Measurements from ENCODE around the gene ANKRD50.

The ANKRD50 gene

GRCh38 chr4:124712372-124713184, at the start of gene ANKRD50:
Gene ANKRD50 (minus strand): TSS chr4:124712732. CDS start chr4:124710511, 2,221 bp downstream.
- peak; percentile 68 for DNase-seq

GRCh38 chr4:124757126-124757525, 44.6 kb upstream of the ANKRD50 start:
- no peak for DNase-seq

GRCh38 chr4:124754681-124755080, 42.1 kb upstream of the ANKRD50 start:
- DNase-seq, result no peak

GRCh38 chr4:124753941-124754581, 41.5 kb upstream of the ANKRD50 start:
- DNase-seq, result no peak

GRCh38 chr4:124749421-124749820, 36.9 kb upstream of the ANKRD50 start:
- DNase-seq, result no peak

GRCh38 chr4:124748965-124749364, 36.4 kb upstream of the ANKRD50 start:
- no peak for DNase-seq

- DNase-seq, result no peak
Measured at GRCh38 chr4:124745985-124746801, 33.7 kb upstream of the ANKRD50 start.

- DNase-seq, result no peak
Measured at GRCh38 chr4:124743711-124744110, 31.2 kb upstream of the ANKRD50 start.

GRCh38 chr4:124740501-124740900, 28.0 kb upstream of the ANKRD50 start:
- DNase-seq, result no peak

- no peak for DNase-seq
Measured at GRCh38 chr4:124738994-124739393, 26.5 kb upstream of the ANKRD50 start.

- DNase-seq, result no peak
Measured at GRCh38 chr4:124737619-124738018, 25.1 kb upstream of the ANKRD50 start.

GRCh38 chr4:124736526-124736925, 24.0 kb upstream of the ANKRD50 start:
- DNase-seq, result no peak

GRCh38 chr4:124727331-124727890, 14.9 kb upstream of the ANKRD50 start:
- DNase-seq, result no peak

- no peak for DNase-seq
Measured at GRCh38 chr4:124726269-124726668, 13.7 kb upstream of the ANKRD50 start.

GRCh38 chr4:124722071-124722470, 9.5 kb upstream of the ANKRD50 start:
- DNase-seq, result no peak

GRCh38 chr4:124717101-124717500, 4.6 kb upstream of the ANKRD50 start:
- DNase-seq, result no peak

- DNase-seq, result no peak
Measured at GRCh38 chr4:124713185-124713592, 657 bp upstream of the ANKRD50 start.

GRCh38 chr4:124711471-124712371, 811 bp downstream of the ANKRD50 start:
- DNase-seq, result peak; percentile 55

GRCh38 chr4:124710911-124711310, 1.6 kb downstream of the ANKRD50 start:
- peak; percentile 34 for DNase-seq

GRCh38 chr4:124710015-124710741, 2.4 kb downstream of the ANKRD50 start:
- no peak for DNase-seq

All from NCI-H1105 treated with DMSO at 0.1 percent for 48 hours (cell line).